Ascending aorta (tissue), 2 donors: ENCODE results near the gene LRP8. TPM values are rescaled to one million over a fixed set of nuclear protein-coding genes. Genes with fewer than 3 reads are reported as not detected.

Experiments used
- DNase-seq, 2 donors: peaks; one replicate each; pipeline ENCODE4 v3.0.0-alpha.2; 2019; ENCODE audit warnings: low spot score in 2 of 2
- H3K27ac ChIP-seq, 2 donors: fragments of 200-600 bp; sonication (generic); one replicate each; pipeline ENCODE4 v1.5.1; 2016 to 2017; ENCODE audit warnings: mild to moderate bottlenecking in 1 of 2
- H3K27me3 ChIP-seq: fragments of 200-600 bp; sonication (generic); one replicate; pipeline ENCODE4 v1.5.1; 2017
- H3K36me3 ChIP-seq, 2 donors: fragments of 200-600 bp; sonication (generic); one replicate each; pipeline ENCODE4 v1.5.1; 2016
- H3K4me1 ChIP-seq, 2 donors: fragments of 200-600 bp; sonication (generic); one replicate each; pipeline ENCODE4 v1.5.1; 2016 to 2017; ENCODE audit warnings: mild to moderate bottlenecking in 1 of 2
- H3K4me3 ChIP-seq, 2 donors: fragments of 200-600 bp; sonication (generic); one replicate each; pipeline ENCODE4 v1.5.1; 2016 to 2017; ENCODE audit warnings: mild to moderate bottlenecking in 1 of 2
- H3K9me3 ChIP-seq, 2 donors: fragments of 200-600 bp; sonication (generic); one replicate each; pipeline ENCODE4 v1.5.1; 2016
- CTCF ChIP-seq, 3 experiments: fragments of 200-600 bp in 2 of 3; fragments of 450-650 bp in 1 of 3; sonication (generic) in 2 of 3; IDR thresholded peaks; one replicate each; pipeline ENCODE4 v1.5.1; 2016 to 2019; ENCODE audit warnings: antibody characterized with exemption in 3 of 3, mild to moderate bottlenecking in 1 of 3, moderate library complexity in 1 of 3
- intact Hi-C: fragments of 100-400 bp; cut with DNase I; formaldehyde crosslinking; loops from one replicate; pipeline ENCODE4 v1.15.1; 2023
- total RNA-seq: library from RNA; depleted of rRNA; stranded (reverse); fragments of >200 nt; gene quantifications from one replicate; pipeline ENCODE4 v1.1.0, GENCODE V29; 2016

Gene LRP8
- total RNA-seq, 1 donor from 2014 or later = 10.0 TPM

DNA sequence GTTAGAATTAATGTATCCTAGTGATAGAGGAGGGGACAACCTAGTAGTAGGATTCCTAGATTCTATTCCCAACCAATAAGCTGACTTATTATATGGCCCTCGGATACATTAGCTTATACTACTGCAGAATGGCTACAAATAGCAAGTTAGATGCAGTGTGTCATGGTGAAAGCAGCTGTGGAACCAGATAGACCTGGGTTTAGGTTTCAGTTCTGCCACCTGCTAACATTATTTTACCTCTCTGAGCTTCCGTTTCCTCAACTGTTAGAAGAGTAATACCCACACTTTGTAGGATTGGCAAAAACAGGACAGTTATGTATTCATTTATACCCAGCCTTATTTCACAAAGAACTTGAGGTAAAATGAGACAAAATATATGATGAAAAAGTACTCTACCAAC lies 67.9 kb downstream of the LRP8 start:
- no peaks in the 10 kb centered on the region for H3K9me3 ChIP-seq
- no peaks in the 10 kb centered on the region for H3K27me3 ChIP-seq
- no peak for DNase-seq
- intact Hi-C loops = no loop called here
- peaks cover 23 to 25% of the 10 kb centered on the region in 2 donors for H3K36me3 ChIP-seq
- H3K4me3 ChIP-seq = no peak overlapping the region
- no peak overlapping the region for H3K27ac ChIP-seq
- TF ChIP-seq CTCF (IDR thresholded peaks at IDR 0.05) = no peak
- H3K4me1 ChIP-seq = no peaks in the 10 kb centered on the region

GRCh38 chr1:53258216-53258615 lies 69.7 kb downstream of the LRP8 start:
- no peaks in the 10 kb centered on the region for H3K9me3 ChIP-seq
- H3K4me1 ChIP-seq = no peaks in the 10 kb centered on the region
- intact Hi-C loops = no loop called here
- no peak for TF ChIP-seq CTCF (IDR thresholded peaks at IDR 0.05)
- H3K36me3 ChIP-seq = peaks cover 18 to 20% of the 10 kb centered on the region in 2 donors
- no peaks in the 10 kb centered on the region for H3K27me3 ChIP-seq
- no peak overlapping the region for H3K4me3 ChIP-seq
- H3K27ac ChIP-seq = no peak overlapping the region
- no peak for DNase-seq

- Histone ChIP-seq H3K27ac (no peak overlapping the region), H3K4me1 (no peaks in the 10 kb centered on the region), H3K9me3 (no peaks in the 10 kb centered on the region), H3K4me3 (no peak overlapping the region), H3K36me3 (peaks cover 16 to 17% of the 10 kb centered on the region in 2 donors), H3K27me3 (no peaks in the 10 kb centered on the region)
- no peak for DNase-seq
- intact Hi-C loops = no loop called here
- no peak for TF ChIP-seq CTCF (IDR thresholded peaks at IDR 0.05)
Measured at GRCh38 chr1:53257454-53258081, 70.3 kb downstream of the LRP8 start.

GRCh38 chr1:53256511-53257453 lies 71.1 kb downstream of the LRP8 start:
- intact Hi-C loops = no loop called here
- H3K4me1 ChIP-seq = no peaks in the 10 kb centered on the region
- no peak overlapping the region for H3K27ac ChIP-seq
- no peak overlapping the region for H3K4me3 ChIP-seq
- H3K27me3 ChIP-seq = no peaks in the 10 kb centered on the region
- DNase-seq = no peak
- H3K9me3 ChIP-seq = no peaks in the 10 kb centered on the region
- no peak for TF ChIP-seq CTCF (IDR thresholded peaks at IDR 0.05)
- H3K36me3 ChIP-seq = peaks cover 8 to 13% of the 10 kb centered on the region in 2 donors

DNA sequence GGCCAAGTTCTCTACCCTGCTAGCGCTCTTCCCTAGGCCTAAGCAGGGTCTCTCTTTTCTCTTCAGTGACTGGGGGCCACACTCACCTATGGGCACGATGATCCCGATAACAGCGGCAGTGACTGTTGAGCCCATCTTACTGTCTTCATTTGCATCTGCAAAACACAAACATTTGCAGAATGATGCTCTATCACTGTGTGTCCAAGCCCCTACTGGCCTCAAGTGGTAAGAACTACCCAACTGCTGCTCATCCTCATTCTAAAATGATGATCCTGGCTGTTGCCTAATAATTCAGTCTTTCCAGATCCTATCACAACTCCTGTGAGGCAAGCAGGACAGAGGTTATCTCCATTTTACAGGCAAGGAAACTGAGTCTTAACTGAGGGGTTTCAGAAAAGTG lies 72.8 kb downstream of the LRP8 start:
- intact Hi-C loops = no loop called here
- H3K4me3 ChIP-seq = no peak overlapping the region
- no peaks in the 10 kb centered on the region for H3K4me1 ChIP-seq

More for the DNA sequence above, 72.8 kb downstream of the LRP8 start:
- no peak for DNase-seq
- H3K27ac ChIP-seq = no peak overlapping the region
- H3K9me3 ChIP-seq = no peaks in the 10 kb centered on the region
- peaks cover 3 to 5% of the 10 kb centered on the region in 2 donors for H3K36me3 ChIP-seq
- H3K27me3 ChIP-seq = no peaks in the 10 kb centered on the region
- no peak for TF ChIP-seq CTCF (IDR thresholded peaks at IDR 0.05)
